Neural crest cell (in vitro differentiated cells): ENCODE data around the gene RASL10A. TPM values are rescaled to one million over a fixed set of nuclear protein-coding genes. Genes with fewer than 3 reads are reported as not detected.

Experiments used
- DNase-seq: peaks from one replicate; pipeline ENCODE4 v3.0.0; 2021; ENCODE audit warnings: low read depth, mixed read lengths, low spot score
- H3K27ac Mint-ChIP-seq: one replicate; pipeline ENCODE4 v1.8.0; 2021; ENCODE audit warnings: mild to moderate bottlenecking, mixed read lengths; ENCODE audit not compliant: unreplicated experiment
- H3K27me3 Mint-ChIP-seq: 2 replicates; pipeline ENCODE4 v1.8.0; 2021; ENCODE audit warnings: low read depth, mild to moderate bottlenecking, mixed read lengths
- H3K36me3 Mint-ChIP-seq: 2 replicates; pipeline ENCODE4 v1.8.0; 2021; ENCODE audit warnings: low read depth, mild to moderate bottlenecking, mixed read lengths
- H3K4me1 Mint-ChIP-seq: 2 replicates; pipeline ENCODE4 v1.8.0; 2021; ENCODE audit warnings: mixed read lengths
- H3K4me3 Mint-ChIP-seq: one replicate; pipeline ENCODE4 v1.8.0; 2021; ENCODE audit warnings: mild to moderate bottlenecking, mixed read lengths
- H3K9me3 Mint-ChIP-seq: 2 replicates; pipeline ENCODE4 v1.8.0; 2021; ENCODE audit warnings: mixed read lengths
- CTCF ChIP-seq: fragments of 200-600 bp; sonication (generic); conservative IDR thresholded peaks from 2 replicates; pipeline ENCODE4 v1.5.0; 2021; ENCODE audit warnings: antibody characterized with exemption, mild to moderate bottlenecking
- total RNA-seq: library from RNA; stranded (reverse); gene quantifications from 2 replicates; pipeline ENCODE4 v1.2.1, GENCODE V29; 2021

The RASL10A gene
- total RNA-seq, 1 donor from 2014 or later = 0.63 TPM

GRCh38 chr22:29309332-29310064 is 6.0 kb downstream of the RASL10A start:
- TF ChIP-seq CTCF = no peak
- Mint-ChIP-seq H3K4me3 (peak overlapping the region; percentile 66), H3K4me1 (peaks cover 24% of the 10 kb centered on the region), H3K36me3 (no peaks in the 10 kb centered on the region), H3K27me3 (peaks cover 26% of the 10 kb centered on the region), H3K27ac (peak overlapping the region; percentile 50), H3K9me3 (no peaks in the 10 kb centered on the region)
- no peak for DNase-seq

GRCh38 chr22:29308791-29309262 is 6.7 kb downstream of the RASL10A start:
- Mint-ChIP-seq H3K27me3 (peaks cover 20% of the 10 kb centered on the region), H3K4me1 (peaks cover 20% of the 10 kb centered on the region), H3K4me3 (peak overlapping the region; percentile 66), H3K36me3 (no peaks in the 10 kb centered on the region), H3K27ac (no peak overlapping the region), H3K9me3 (no peaks in the 10 kb centered on the region)
- no peak for TF ChIP-seq CTCF
- no peak for DNase-seq

- no peak for TF ChIP-seq CTCF
- Mint-ChIP-seq H3K9me3 (no peaks in the 10 kb centered on the region), H3K4me3 (peak overlapping the region; percentile 66), H3K4me1 (peaks cover 20% of the 10 kb centered on the region), H3K27ac (no peak overlapping the region), H3K36me3 (no peaks in the 10 kb centered on the region), H3K27me3 (peaks cover 14% of the 10 kb centered on the region)
- DNase-seq = no peak
These were observed 7.2 kb downstream of the RASL10A start for GRCh38 chr22:29308148-29308790.

- Mint-ChIP-seq H3K36me3 (no peaks in the 10 kb centered on the region), H3K4me3 (peak overlapping the region; percentile 90), H3K4me1 (peaks cover 16% of the 10 kb centered on the region), H3K27ac (peak overlapping the region; percentile 75), H3K27me3 (peaks cover 8% of the 10 kb centered on the region), H3K9me3 (no peaks in the 10 kb centered on the region)
- TF ChIP-seq CTCF = peak; percentile 7
- DNase-seq = no peak
These were observed 7.8 kb downstream of the RASL10A start for GRCh38 chr22:29307596-29308147.

- Mint-ChIP-seq H3K27ac (peak overlapping the region; percentile 75), H3K27me3 (peaks cover 5% of the 10 kb centered on the region), H3K9me3 (no peaks in the 10 kb centered on the region), H3K36me3 (no peaks in the 10 kb centered on the region), H3K4me1 (peaks cover 12% of the 10 kb centered on the region), H3K4me3 (peak overlapping the region; percentile 90)
- peak; percentile 79 for DNase-seq
- peak; percentile 11 for TF ChIP-seq CTCF
These were observed 8.5 kb downstream of the RASL10A start for GRCh38 chr22:29306835-29307595.
